GM12873 (cell line): Measurements from ENCODE around the gene CYP17A1.

Source experiments
- CTCF ChIP-seq: IDR thresholded peaks from 2 replicates; pipeline ENCODE4 v1.5.1; 2012; ENCODE audit warnings: low read depth, mild to moderate bottlenecking, moderate library complexity, low read length, control low read depth; ENCODE audit not compliant: insufficient read depth; ENCODE audit errors: missing control alignments

Gene CYP17A1

GRCh38 chr10:102814453-102814871, 22.8 kb downstream of the CYP17A1 start:
- TF ChIP-seq CTCF: no peak

GRCh38 chr10:102813734-102814452, 23.3 kb downstream of the CYP17A1 start:
- TF ChIP-seq CTCF: no peak

DNA sequence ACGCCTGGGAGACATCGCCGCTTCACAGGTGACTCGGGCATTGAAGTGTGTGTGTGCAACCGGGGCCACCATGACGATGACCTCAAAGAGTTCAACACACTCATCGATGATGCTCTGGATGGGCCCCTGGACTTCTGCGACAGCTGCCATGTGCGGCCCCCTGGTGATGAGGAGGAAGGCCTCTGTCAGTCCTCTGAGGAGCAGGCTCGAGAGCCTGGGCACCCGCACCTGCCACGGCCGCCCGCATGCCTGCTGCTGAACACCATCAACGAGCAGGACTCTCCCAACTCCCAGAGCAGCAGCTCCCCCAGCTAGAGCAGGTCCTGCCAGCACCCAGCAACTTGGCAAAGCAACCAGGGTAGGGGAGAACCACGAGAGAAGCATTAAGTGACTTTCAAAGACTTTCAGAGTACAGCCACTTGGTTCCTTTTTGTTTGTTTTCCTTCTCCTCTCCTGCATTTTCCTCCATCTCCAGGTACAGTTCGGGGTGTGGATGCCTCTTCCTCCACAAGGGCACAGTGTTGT, 24.1 kb downstream of the CYP17A1 start:
- TF ChIP-seq CTCF: no peak

DNA sequence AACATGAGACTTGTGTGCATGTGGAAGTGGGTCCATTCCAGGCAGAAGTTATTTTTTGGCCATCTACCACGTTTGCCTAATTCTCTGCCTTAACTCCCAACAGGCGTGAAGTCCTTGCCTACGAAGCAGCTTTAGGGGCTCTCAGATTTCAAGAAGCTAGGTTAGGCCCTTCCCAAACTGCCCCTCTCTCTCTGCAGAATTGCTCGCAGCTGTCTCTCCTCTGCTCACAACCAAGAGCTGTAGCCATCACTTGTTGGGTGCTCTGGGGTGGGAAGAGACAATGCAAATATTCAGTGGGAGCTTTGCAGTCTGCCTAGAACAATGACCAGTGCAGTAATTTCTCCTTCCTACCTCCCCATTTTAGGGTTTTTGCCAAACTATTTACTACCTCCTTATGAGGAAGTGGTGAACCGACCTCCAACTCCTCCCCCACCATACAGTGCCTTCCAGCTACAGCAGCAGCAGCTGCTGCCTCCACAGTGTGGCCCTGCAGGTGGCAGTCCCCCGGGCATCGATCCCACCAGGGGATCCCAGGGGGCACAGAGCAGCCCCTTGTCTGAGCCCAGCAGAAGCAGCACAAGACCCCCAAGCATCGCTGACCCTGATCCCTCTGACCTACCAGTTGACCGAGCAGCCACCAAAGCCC, 24.9 kb downstream of the CYP17A1 start:
- TF ChIP-seq CTCF: no peak

- TF ChIP-seq CTCF: no peak
Observed at GRCh38 chr10:102811346-102811745, 25.9 kb downstream of the CYP17A1 start.

DNA sequence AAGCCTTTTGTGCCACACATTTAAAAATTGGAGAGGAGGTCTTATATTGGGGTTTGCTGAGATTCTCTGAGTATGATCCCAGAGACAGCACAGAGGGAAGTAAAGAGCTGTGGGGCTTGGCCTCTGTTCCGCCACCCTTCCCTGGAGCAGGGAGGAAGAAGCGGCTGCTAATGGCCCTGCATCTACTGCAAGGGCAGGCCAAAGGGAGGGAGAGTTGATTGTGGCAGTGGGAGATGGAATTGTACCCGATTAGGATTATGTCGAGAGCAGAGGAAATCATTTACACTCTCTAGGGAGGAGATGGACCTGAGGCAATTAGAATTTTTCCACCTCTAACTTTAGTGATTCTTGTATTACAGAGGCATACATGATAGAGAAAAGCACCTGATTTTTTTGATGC, 28.8 kb downstream of the CYP17A1 start:
- TF ChIP-seq CTCF: no peak

DNA sequence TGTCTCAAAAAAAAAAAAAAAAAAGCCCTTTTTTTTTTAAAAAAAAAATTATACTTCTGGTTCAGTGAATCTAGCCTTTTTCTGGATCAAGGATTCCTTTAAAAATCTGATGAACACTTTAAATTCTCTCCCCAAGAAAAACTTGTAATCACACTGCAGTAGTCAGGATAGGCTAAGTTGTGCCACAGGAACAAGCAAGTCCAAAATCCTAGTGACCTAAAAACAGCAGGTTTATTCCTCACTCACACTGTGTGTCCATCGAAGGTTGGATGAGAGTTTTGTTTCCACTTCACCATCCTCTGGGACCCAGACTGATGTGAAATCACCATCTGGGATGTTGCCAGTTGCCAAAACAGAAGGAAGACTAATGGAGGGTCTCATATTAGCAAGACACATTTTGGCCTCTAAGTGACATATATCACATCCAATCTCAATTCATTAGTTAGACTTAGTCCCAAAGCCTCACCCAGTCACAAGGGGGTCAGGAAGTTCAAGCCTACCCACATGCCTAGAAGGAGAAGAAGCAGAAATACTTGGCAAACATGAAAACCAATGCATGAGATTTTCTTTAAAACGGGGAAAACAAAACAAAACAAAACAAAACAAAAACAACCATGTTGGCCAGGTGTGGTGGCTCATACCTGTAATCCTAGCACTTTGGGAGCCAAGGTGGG, 32.7 kb downstream of the CYP17A1 start:
- TF ChIP-seq CTCF: no peak
